NCI-H748 (cell line): Measurements from ENCODE around the gene PDLIM3.

Experiments used
- DNase-seq: peaks from one replicate; lab custom pipeline; 2025; ENCODE audit not compliant: unreplicated experiment; lab: John Stamatoyannopoulos, UW

PDLIM3 gene

GRCh38 chr4:185472103-185472542 is 63.2 kb downstream of the PDLIM3 start:
- DNase-seq = peak; percentile 42

- DNase-seq = peak; percentile 85
Measured at GRCh38 chr4:185471235-185472102, 63.8 kb downstream of the PDLIM3 start, which contains the start of gene CCDC110. TSS of gene CCDC110 (minus strand) at chr4:185471733. CDS start at chr4:185471683, 50 bp downstream.

- DNase-seq = peak; percentile 69
Measured at GRCh38 chr4:185470501-185471195, 64.7 kb downstream of the PDLIM3 start.

- no peak for DNase-seq
Measured at GRCh38 chr4:185469580-185470154, 65.6 kb downstream of the PDLIM3 start.

DNA sequence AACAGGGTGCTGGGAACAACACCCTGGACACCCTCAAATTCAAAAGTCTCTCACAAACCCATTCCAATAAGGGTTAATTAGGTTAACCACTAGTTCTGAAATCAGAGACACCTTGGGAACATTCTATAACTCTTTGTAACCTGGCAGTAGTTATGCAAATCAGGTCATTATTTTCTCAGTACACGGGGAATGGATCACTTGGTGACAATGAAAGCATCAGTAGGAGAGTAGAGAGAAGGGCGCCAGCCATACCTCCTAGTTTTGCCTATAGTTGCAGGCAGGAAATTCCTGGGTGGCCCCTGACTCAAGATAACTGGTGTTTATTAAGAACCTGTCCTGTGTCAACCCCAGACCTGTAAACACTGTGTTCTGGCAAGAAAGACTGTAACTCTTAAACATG is 66.3 kb downstream of the PDLIM3 start:
- no peak for DNase-seq

GRCh38 chr4:185467991-185468390 is 67.3 kb downstream of the PDLIM3 start:
- no peak for DNase-seq

DNA sequence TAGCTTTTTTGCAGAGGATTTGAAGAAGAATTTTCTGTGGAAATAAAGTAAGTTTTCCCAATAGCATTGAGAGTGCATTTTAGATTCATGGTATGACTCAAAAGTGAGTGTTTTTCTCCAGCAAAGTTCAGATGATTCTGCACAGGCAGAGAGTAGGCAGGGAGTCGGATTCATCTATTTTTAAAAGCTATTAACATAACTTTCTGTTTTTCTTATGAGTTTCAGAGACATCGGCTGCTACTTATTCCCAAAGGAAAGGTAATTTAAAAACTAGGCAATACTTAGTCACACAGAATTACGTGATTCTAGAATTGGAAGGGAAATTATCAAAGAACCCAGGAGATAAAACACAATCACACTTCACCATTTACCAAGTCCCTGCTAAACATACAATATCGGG is 68.2 kb downstream of the PDLIM3 start:
- DNase-seq = no peak

DNA sequence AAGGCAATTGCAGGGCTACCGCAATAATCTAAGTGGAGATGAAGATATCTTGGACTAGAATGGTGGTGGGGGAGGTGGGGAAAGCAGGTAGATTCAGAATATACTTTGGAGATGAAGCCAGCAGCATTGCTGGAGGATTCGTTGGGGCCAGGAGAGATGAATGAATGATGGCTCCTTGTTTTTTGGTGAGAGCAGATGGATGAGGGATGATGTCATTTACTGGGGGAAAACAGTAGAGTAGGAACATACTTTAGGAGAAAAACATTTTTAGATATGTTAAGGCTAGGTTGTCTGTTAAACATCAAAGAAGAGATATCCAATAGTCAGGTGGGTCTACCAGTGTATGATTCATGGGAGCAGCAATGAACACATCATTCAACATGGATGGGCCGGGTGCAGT is 69.6 kb downstream of the PDLIM3 start:
- DNase-seq = no peak

DNA sequence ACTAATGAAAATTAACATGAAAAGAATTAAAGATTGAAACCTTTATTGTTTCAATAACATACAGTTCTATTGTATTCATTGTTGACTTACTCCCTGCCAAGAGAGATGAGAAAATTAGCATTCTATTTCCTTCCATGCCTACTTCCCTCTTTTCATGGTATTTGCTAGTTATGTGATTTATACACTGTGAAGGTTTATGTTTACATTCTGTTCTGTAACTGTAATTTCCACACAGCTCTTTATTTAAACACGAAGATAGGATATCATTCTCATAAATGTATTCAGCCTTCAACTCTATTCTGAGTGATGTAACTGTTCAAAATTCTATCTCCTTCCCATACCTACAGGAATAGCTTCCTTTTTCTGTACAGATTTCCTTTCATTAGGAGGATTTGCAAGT is 70.4 kb downstream of the PDLIM3 start:
- DNase-seq = peak; percentile 4

GRCh38 chr4:185464183-185464582 is 71.1 kb downstream of the PDLIM3 start:
- DNase-seq = no peak

DNA sequence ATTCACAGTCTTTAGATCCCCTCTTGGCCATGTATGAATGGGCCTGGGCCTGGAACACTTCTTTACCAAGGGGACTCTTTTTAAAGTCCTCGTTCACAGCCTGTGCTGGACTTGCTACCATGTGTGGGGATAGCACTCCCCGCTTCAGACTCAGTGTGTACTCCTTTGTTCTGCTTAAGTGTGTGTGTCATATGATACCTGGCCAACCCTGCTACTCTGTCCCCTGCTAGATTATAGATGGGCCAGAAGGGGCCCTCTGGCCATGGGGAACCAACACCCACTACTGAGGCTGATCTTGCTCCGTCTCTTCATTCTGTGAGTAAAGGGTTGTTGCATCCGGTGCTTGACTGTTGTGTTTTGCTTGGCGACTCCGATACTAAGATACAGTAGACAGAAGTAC is 71.8 kb downstream of the PDLIM3 start:
- DNase-seq = peak; percentile 27

- no peak for DNase-seq
Measured at GRCh38 chr4:185461565-185461964, 73.7 kb downstream of the PDLIM3 start.

DNA sequence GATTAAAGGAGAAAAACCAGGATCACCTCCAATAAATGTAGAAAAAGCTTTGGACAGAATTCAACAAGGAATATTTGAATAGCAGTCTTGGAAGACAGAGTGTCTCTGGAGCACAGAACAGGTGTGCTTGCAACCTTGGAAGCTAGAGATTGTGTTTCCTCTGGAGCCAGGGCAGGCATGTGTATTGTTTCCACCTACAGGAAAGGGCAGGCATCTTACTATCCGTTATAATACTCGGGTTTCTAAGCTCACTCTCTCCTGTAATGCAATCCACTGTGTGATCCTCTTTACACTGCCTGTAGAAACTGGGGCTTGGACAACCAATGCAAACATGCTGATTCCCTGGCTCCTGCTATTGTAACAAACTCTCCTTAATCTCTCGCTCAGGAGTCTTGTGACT is 78.2 kb downstream of the PDLIM3 start:
- peak; percentile 7 for DNase-seq

DNA sequence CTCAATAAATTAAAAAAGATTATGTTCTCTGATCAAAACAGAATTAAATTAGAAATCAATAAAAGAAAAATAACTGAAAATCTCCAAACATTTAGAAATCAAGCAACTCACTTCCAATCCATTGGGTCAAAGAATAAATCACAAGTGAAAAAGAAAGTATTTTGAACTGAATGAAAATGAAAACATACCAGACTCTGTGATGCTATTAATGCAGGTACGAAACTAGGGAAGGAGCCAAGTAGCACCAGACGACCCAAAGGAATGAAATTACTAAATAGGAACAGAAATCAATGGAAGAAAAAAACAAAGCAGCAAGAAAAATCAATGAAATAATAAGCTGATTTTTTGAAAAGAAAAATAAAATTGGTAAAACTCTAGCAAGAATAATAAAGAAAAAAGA is 79.2 kb downstream of the PDLIM3 start:
- DNase-seq = no peak
